Inflammatory macrophage treated with lipopolysaccharide for 4 hours (primary cell): ENCODE results near the gene INTS6.
A peak's percentile ranks its signal among the peaks of the same experiment; 100 is the strongest.
"Not testable (repeated sequence)": the region's sequence is repeated elsewhere in the genome, so short reads cannot be mapped to it uniquely, and the experiment has no call there.

Experiments used
- DNase-seq: peaks from one replicate; pipeline ENCODE4 v3.0.0-alpha.2; 2020

The INTS6 gene

DNA sequence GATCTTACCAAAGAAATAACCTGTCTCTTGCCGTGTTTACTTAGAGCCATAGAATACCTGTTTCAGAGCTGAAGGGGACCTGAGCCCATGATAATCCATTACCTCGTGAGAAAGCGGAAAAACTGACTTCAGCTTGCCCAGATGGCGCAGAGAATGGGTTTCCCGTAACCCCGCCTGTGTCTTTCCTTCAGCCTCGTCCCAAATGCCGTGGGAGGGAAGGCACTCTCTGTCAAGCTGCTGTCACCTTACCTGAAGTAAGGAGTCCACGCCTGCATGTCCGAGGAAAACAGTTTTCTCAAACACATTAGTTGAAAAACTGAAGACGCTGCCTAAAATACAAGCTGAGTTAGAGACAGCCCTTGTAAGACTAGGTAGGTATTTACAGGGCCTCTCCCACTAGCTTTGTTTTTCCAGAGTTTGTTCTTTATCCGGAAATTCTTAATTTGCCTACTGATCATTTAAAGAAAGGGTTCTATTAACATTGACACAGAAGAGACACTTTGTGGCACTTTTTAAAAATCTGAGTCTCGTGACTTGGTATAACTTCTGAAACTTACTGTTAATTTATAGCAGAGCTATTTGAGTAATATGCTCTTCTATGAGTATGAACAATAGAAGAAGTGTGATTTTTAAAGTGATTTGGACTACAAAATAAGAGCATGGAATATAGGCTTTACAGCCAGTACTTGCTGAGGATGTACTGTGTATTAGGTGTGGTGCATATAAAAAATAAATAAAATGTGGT, 1.3 kb upstream of the INTS6 start:
- DNase-seq, result peak; percentile 41

DNA sequence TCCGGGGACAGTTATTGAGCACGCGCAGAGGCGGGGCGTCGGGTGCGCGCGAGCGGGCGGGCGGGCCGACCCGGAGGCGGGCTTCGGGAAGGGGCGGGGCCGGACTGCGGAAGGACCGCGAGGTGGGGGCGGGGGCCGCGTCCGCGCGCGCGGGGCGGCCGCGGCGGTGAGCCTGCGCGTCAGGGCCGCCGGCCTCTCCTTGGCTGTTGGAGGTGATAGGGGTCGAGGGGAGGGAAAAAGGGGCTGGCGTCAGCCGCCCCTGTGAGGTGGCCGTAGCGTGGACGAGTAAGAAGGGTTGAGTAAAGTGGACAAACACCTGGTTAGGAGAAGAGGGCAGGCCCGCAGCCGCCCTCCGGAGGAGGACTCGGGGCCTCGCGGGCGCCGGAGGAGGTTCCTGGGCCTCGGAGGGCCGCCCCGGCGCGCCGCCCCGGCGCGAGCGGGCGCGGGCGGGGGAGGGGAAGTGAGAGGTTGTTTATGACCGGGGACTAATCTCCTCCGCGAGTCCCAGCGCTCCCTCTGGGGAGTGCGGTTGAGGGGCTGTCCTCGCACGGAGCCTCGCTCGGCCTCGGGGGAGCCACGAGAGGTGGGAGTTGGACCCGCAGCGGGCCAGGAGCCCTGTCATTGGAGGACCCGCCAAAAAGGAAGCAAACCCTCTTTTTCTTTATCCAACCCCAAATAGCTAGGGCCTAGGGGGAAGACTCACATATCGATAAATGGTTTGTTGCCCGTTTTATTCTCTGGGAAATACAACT, 547 bp upstream of the INTS6 start:
- DNase-seq, result peak; percentile 77

DNA sequence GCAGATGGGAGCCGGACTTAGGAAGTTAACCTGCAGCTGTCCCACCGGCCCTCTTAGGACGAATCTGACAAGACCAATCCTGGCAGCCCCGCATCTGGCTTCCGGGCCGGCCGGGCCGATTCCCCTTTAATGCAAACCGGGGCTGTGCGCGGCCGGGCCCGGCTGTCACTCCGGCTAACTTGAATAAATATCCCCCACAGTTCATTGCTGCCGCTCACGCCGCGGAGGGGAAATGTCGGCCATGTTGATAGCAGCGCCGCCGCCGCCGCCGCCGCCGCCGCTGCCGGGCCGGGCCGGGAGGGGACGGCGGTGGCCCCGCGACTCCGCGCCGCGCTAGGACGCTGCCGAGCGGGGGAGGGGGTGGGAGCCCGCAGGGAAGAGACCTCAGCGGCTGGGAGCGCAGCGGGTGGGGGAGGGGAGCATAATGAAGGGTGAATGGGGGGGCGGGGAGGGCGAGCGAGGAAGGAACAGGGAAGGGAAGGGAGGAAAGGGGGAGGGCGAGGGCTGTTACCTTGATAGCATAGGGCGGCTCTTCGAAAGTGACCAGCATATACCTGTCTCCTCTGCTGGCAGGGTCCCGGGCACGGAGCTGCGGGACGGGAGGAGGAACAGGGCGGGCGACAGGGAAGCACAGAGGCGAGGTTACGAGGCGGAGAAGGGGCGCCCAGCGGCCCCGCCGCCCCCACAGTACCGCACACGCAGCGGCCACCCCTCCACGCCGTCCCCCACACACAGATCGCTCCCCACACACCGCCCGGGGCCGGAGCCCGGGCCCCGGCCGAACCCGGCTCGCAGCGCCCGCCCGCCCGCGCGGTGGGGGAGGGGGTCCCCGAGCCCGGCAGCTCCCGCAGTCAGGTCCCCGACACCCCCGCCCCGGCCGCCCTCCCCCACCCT, 1.1 kb downstream of the INTS6 start:
- DNase-seq, result peak; percentile 85

DNA sequence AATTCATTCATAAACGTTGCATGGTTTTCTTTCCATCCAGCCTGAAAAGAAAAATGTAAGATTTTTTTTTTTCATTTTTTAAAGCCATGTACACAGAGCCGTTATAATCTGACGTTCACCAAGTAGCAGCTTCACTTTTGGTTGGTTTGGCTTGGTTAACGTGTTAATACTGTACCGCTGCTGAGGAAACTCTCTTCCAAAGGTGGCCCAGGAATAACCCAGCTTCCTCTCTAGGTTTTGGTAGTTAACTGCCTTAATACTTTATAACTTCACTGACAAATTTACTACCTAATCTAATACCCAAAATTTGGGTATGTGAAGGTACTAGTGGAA, 1.7 kb downstream of the INTS6 start:
- peak; percentile 11 for DNase-seq

DNA sequence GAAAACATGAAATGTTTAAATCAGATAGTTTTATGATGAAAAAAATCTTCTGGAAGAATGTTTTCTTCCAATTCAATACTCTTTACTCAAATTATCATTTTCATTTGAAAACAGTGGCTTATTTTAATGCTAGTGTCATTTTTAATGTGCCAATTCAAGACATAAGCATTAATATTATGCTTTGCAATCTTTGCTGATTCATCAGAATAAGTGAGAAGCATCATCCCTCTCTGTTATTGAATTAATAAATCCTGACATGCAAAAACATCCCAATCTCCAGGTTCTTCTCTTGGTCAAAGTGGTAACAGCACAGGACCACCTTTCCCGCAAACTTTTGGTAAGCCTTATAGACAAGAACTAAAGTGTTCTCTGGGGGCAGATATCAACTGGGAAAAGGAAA, 3.8 kb downstream of the INTS6 start:
- no peak for DNase-seq

DNA sequence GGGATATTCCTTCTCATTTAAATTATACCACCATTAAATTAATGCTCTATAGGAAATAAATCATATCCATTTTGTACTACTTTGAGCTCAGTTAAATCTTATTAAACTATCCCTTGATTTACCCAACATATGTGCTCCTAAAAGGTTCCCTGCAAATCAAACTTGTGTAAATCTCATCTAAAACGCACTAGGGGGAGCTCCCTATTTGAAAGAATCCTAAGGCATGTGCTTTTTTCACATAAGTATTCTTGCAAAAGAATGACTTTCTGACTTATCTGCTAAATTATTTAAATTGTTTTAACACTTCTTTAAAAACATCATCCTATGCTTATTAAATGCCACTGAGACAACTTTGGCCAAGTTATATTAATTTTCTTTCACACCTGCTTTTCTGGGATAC, 7.9 kb downstream of the INTS6 start:
- DNase-seq, result peak; percentile 30

DNA sequence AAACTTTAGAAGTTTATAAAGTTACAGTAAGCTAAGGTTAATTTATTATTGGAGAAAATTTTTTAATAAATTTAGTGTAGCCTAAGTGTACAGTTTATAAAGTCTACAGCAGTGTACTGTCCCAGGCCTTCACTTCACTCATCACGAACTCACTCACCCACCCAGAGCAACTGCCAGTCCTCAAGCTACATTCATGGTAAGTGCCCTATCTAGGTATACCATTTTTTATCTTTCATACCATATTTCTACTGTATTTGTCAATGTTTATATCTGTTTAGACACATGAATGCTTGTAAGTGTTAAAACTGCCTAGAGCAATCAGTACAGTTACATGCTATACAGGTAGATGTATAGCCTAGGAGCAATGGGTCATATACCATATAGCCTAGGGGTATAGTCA, 12.5 kb downstream of the INTS6 start:
- no peak for DNase-seq

DNA sequence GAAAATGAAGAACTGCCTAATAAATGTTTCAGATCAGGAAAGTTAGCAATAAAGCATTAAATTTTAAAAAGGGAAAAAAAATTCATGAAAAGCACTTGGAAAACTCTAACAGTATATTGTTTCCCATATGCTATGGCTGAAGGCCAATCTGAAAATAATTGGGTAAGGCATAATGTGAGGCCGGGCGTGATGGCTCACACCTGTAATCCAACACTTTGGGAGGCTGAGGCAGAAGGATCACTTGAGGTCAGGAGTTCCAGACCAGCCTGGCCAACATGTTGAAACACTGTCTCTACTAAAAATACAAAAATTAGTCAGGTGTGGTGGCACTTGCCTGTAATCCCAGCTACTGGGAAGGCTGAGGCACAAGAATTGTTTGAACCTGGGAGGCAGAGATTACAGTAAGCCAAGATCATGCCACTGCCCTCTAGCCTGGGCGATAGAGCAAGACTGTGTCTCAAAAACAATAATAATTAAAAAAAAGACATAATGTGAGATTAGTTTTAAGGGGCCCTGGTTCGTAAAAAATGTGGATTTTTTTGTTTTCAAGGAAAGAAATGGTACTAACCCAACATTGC, 15.2 kb downstream of the INTS6 start:
- DNase-seq, result no peak

DNA sequence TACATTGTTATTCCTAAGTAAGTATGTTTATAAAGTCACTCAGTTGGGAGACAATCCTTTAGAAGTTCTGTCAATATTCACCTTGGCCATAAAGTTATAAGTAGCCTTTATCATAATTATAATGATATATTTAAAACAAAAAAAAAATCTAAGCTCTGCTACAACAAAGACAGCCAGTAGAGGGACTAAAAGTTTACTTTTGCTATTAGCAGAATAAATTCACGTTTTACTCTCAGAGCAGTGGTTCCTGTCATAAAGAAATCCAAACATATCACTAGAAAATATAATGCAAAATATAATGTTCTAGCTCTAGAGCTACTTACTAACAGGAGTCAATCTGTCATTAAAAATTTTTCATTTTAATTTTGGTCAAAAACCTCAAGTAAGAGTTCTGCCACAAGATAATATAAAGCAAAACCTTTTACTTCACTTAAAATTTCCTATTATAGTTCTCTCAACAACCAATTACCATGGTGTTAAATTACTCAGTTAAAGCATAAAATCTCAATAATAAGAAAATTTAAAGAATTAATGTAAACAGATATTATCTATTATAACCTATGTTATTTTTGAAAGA, 17.7 kb downstream of the INTS6 start:
- peak; percentile 55 for DNase-seq

DNA sequence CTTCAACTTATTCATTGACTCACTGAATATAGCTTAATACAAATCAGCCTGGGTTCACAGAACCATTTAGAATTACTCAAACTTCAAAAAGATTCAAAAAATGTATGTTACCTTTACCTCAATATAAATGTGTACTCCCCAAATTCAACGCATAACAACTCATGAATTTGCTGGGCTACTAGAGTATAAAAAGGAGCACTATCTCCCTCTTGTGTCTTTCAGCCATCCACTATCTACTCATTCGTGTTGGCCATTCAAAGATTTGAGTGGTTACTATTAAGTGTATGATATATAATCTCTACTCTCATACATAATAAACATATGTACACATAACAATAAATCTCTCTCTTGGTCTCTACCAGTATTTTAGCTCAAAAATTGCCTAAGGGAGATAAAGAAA, 20.3 kb downstream of the INTS6 start:
- no peak for DNase-seq

DNA sequence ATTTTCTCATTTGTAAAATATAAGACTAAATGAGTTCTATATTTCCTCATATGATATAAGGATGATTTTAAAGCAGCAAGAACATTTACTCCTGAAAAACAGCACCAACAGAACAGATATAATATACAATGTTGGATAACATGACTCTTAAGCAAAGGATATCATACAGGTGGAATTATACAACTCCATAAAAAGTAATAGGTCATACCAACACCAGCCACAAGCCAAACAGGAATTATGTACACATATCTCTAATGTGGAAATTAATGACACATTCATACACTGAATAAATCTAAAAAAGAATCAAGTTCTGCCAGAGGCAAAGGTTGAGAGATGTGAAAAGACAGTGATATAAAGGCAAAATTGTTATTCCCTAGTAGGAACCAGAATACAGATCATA, 25.9 kb downstream of the INTS6 start:
- no peak for DNase-seq

DNA sequence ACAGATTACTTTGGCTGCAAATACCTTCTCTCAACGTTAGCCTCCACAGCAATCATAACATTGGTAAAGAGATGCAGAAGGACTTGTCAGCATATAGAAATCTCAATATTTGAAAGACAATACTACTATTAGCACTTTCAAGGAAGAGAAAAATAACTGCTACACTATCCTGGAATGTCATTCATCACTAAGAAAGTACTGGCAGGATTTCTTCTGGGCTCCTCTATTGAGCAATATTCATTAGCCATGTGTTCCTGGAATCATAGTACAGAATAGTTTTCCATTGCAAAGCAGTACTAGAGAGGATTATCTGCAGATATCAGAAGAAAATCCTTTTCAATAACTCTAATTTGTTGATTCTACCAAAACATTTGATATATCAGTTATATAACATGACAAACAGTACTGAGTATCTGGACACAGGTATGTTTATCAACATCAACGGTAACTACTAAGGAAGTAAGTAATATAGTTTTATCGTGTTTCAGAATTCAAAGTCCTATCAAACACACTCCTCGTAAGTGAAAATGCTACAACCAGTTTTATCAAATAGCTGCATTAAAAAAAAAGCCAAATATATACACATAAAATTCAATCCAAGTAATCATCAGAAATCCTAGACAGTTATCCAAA, 27.3 kb downstream of the INTS6 start:
- no peak for DNase-seq

DNA sequence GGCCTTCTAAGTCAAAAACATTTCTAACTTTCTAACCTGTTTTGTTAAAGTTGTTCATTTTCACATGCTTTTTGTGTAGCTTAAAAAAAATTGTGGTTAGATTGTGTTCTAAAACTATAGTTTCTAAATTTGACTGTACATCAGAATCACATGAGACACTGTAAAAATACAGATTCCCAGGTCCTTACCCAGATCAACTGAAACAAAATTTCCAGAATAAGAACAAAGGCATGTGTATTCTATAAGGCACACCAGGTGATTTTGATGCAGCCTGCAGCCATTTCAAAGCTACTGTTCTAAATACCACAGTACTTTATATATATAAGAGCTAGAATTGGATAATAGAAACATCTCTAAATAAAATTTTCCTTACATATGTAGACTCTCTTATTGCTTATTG, 29.1 kb downstream of the INTS6 start:
- no peak for DNase-seq

DNA sequence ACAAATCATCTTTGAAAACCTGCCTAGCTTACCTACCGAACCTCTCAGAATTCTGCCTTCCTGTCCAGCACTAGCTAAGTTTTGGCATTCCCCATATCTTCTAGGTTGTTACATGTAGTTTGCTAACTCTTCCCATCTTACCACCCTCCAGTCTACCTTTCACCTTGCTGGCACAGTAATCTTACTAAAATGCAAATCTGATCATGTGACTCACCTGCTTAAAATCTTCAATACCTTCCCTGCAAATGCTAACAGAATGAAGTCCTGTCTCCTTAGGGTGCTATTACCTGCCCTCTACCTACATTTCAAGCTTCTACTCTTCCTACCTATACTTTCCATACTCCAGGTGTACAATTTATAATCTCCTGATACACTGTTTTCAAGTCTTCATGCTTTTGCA, 30.4 kb downstream of the INTS6 start:
- no peak for DNase-seq

DNA sequence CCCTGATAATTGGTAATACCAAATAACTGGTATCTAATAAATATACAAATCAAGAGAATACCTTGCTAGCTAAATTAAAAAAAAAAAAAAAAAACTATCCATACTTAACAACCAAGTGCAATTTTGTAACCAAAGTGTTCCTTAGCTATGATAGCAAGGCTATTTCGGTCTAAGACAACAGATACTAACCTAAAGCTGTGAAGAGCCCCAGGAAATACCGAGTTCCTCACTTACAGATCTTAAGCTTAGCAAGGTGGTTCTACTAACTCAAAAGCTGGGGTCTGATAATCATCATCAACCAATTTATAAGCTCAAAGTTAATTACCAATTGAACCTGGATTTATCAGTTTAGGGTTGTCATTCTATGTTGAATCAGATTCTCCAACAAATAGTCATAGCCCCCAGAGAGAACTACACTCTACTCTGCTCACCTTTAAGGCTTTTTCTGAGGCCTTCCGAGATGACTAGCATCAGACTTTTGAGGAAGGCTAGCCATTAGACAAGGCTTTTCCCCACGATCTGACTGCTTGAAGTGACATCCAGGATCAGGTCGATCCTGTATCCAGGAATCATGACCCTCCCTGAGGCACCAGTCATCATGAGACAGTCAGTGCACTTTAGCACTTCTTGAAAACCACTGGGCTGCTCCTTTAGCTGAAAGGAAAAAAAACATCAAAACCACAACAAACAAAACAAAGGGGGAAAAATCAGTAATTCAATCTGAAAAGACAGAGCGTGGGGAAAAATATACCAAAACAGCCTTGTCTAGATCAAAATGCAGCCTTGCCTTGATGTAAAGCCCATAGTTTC, 31.9 kb downstream of the INTS6 start:
- no peak for DNase-seq

DNA sequence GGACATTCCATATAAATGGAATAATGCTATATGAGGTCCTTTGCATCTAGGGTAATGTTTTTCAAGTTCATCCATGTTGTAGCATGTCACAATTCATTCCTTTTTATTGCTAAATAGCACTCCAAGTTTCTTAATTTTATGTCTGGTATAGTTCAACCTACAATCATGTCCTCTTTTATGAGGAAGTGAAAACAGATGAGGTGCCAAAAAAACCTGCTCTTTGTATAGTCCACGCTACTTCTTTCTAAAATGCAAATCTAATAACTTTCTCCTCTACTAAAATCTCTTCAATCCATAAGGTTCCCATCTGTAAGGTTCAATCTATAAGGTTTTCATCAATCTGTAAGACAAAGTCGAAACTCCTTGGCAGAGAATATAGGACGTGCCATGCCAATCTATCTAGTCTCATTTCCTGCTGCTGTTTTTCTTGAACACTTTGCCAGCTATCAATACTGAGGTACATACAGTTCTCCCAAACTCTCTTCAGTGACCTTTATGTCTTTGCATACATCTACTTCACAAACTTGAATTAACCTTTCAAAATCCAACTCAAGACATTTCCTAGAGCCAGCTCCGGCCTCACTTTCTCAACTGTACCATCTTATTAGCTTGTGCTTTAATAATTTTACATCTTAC, 33.7 kb downstream of the INTS6 start:
- peak; percentile 72 for DNase-seq

DNA sequence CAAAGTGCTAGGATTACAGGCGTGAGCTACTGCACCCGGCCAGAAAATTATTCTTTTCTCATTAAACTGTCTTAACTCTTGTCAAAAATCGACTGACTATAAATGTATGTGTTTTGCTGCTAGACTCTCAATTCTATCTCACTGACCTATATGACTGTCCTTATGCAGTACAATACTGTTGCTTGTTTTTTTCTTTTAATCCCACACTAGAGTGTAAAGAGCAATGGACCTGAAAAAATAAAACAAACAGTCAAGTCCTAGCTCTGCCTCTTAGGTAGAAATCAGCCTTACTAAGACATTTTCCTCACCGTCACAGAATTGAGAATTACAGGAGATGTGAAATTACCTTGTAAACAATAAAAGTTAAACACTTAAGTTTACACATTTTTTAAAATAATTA, 35.1 kb downstream of the INTS6 start:
- DNase-seq, result no peak

DNA sequence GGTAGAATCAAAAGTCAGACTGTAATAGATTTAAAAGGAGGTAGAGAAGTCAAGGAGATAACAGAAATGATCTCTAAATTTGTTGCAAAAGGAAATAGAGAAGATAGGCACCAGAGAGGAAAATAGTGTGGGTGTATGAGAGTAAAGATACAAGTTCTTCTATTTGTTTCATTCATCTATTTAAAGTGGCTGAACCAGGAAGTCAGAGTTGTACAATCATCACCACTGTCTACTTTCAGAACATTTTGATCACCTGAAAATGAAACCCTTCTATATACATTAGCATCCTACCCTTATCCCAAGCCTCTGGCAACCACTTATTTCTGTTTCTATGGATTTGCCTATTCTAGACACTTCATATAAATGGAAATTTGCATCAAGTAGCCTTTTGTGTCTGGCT, 36.7 kb downstream of the INTS6 start:
- DNase-seq, result peak; percentile 43

DNA sequence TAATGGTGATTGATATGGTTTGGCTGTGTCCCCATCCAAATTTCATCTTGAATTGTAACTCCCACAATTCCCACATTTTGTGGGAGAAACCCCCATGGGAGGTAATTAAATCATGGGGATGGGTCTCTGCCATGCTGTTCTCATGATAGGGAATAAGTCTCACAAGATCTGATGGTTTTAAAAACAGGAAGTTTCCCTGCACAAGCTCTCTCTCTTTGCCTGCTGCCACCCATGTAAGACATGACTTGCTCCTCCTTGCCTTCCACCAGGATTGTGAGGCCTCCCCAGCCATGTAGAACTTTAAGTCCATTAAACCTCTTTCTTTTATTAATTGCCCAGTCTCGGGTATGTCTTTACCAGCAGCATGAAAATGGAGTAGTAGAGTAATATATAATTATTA, 37.5 kb downstream of the INTS6 start:
- not testable (repeated sequence) for DNase-seq

DNA sequence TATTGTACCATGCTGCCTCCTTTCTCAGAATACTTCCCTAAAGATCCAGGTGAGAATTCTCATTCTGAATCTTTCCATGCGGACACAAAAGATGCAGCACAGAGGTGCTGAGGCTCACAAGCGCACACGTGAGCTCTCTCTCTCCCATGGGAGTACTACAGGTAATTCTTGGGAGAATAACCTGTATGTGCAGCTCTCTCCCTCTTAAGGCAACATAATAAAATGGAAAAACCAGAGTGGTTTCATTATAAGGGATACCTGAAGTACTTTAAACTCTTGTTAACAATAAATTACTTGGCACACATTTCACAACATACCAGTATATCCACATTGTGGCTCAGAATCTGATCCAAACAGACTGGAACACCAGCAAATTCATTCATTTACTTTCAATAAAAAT, 40.4 kb downstream of the INTS6 start:
- no peak for DNase-seq

DNA sequence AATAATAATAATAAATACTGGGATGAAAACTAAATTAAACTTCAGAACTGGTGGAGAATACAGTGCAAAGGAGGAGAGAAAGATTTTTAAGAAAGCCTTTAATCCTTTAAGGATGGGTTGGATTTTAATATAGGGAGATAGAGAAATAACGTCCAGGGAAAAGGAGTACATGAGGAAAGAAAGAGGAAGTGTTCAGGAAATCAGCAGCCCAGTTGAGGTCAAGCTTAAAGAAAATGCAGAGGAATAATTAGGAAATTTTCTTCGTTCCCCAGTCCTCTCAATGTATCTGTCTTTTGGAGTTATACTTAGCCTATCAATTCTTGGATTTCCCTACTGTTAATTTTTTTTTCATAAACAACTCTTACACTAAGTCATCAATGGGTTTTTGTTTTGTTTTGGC, 47.7 kb downstream of the INTS6 start:
- peak; percentile 8 for DNase-seq
